OCI-LY1 (cell line): ENCODE measurements around the gene CYFIP1.
"Not testable (repeated sequence)": the region's sequence is repeated elsewhere in the genome, so short reads cannot be mapped to it uniquely, and the experiment has no call there.

Source experiments
- EZH2 ChIP-seq: fragments of 200-600 bp; sonication (generic), shearing (Covaris generic); IDR thresholded peaks from 2 replicates; pipeline ENCODE4 v1.8.0; 2017; ENCODE audit warnings: borderline replicate concordance, mixed run types, mild to moderate bottlenecking, antibody characterized with exemption, low read length, moderate library complexity, mixed read lengths
- TF ChIP-seq, protein P1 (sequence below): fragments of 200-600 bp; sonication (generic), shearing (Covaris generic); IDR thresholded peaks from 2 replicates; pipeline ENCODE4 v1.5.1; 2017; ENCODE audit warnings: mild to moderate bottlenecking, antibody characterized with exemption, low read length, moderate library complexity, mixed read lengths

DNA sequence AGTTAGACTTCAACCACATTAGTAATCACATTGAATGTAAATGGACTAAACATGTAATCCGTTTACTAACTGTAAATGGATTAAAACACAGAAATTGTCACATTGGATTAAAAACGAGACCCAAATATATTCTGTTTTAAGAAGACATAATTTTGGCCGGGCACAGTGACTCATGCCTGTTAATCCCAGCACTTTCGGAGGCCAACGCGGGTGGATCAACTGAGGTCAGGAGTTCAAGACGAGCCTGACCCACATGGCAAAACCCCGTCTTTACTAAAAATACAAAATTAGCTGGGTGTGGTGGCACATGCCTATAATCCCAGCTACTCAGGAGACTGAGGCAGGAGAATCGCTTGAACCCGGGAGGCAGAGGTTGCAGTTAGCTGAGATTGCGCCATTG, 1.8 kb upstream of the CYFIP1 start:
- TF ChIP-seq, protein P1, sequence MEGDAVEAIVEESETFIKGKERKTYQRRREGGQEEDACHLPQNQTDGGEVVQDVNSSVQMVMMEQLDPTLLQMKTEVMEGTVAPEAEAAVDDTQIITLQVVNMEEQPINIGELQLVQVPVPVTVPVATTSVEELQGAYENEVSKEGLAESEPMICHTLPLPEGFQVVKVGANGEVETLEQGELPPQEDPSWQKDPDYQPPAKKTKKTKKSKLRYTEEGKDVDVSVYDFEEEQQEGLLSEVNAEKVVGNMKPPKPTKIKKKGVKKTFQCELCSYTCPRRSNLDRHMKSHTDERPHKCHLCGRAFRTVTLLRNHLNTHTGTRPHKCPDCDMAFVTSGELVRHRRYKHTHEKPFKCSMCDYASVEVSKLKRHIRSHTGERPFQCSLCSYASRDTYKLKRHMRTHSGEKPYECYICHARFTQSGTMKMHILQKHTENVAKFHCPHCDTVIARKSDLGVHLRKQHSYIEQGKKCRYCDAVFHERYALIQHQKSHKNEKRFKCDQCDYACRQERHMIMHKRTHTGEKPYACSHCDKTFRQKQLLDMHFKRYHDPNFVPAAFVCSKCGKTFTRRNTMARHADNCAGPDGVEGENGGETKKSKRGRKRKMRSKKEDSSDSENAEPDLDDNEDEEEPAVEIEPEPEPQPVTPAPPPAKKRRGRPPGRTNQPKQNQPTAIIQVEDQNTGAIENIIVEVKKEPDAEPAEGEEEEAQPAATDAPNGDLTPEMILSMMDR, result not testable (repeated sequence)
- not testable (repeated sequence) for TF ChIP-seq EZH2
